CD4-positive, CD25-positive, alpha-beta regulatory T cell (primary cell): ENCODE measurements around the gene SLC9A7. TPM values are rescaled to one million over a fixed set of nuclear protein-coding genes. Genes with fewer than 3 reads are reported as not detected.

Experiments used
- ATAC-seq, 2 donors: fragments of 150-1000 bp; cut with Tn5 transposase; one replicate each; pipeline ENCODE4 v1.10.0; 2021; ENCODE audit warnings: low read depth in 2 of 2, moderate number of reproducible peaks in 2 of 2, moderate library complexity in 1 of 2
- DNase-seq, 3 donors: peaks; one replicate each; pipeline versions ENCODE4 v3.0.0 to v3.0.0-alpha.2; 2012 to 2022; ENCODE audit warnings: mixed read lengths in 1 of 3
- H3K27ac ChIP-seq: one replicate; pipeline ENCODE4 v1.7.0; 2013; ENCODE audit warnings: mild to moderate bottlenecking, low read length; ENCODE audit not compliant: insufficient read depth, poor library complexity, severe bottlenecking
- H3K27me3 ChIP-seq: one replicate; pipeline ENCODE4 v1.7.0; 2013; ENCODE audit warnings: low read length; ENCODE audit not compliant: control insufficient read depth, insufficient read depth
- H3K36me3 ChIP-seq: one replicate; pipeline ENCODE4 v1.7.0; 2013; ENCODE audit warnings: mild to moderate bottlenecking, low read length, moderate library complexity; ENCODE audit not compliant: control insufficient read depth, insufficient read depth
- H3K4me1 ChIP-seq: 2 replicates; pipeline ENCODE4 v1.7.0; 2013; ENCODE audit warnings: mild to moderate bottlenecking, low read length; ENCODE audit not compliant: insufficient read depth, control insufficient read depth, poor library complexity, severe bottlenecking
- H3K4me3 ChIP-seq: one replicate; pipeline ENCODE4 v1.7.0; 2013; ENCODE audit warnings: low read depth, mild to moderate bottlenecking, low read length, moderate library complexity
- H3K9me3 ChIP-seq, 2 experiments: 1 replicate in 1 of 2; 2 replicates in 1 of 2; pipeline ENCODE4 v1.7.0; 2013; ENCODE audit warnings: low read length in 2 of 2, mild to moderate bottlenecking in 1 of 2, moderate library complexity in 1 of 2; ENCODE audit not compliant: control insufficient read depth in 2 of 2
- H3K27ac Mint-ChIP-seq, 3 donors: one replicate each; pipeline ENCODE4 v1.8.0; 2020 to 2022; ENCODE audit warnings: mild to moderate bottlenecking in 3 of 3, mixed read lengths in 3 of 3, moderate library complexity in 2 of 3
- H3K27me3 Mint-ChIP-seq: one replicate; pipeline ENCODE4 v1.8.0; 2022; ENCODE audit warnings: mild to moderate bottlenecking, mixed read lengths
- H3K36me3 Mint-ChIP-seq: one replicate; pipeline ENCODE4 v1.8.0; 2020; ENCODE audit warnings: mixed read lengths
- H3K4me1 Mint-ChIP-seq, 4 donors: one replicate each; pipeline ENCODE4 v1.8.0; 2020 to 2022; ENCODE audit warnings: mixed read lengths in 4 of 4, mild to moderate bottlenecking in 1 of 4
- H3K4me3 Mint-ChIP-seq, 4 donors: one replicate each; pipeline ENCODE4 v1.8.0; 2020 to 2022; ENCODE audit warnings: mild to moderate bottlenecking in 4 of 4, mixed read lengths in 4 of 4, moderate library complexity in 3 of 4
- H3K9me3 Mint-ChIP-seq, 7 donors: one replicate each; pipeline ENCODE4 v1.8.0; 2020 to 2022; ENCODE audit warnings: mixed read lengths in 7 of 7, mild to moderate bottlenecking in 3 of 7, moderate library complexity in 2 of 7
- polyA plus RNA-seq, 4 donors: library from polyadenylated mRNA; unstranded; fragments of 300-500 nt; fragmentation: Illumina TruSeq; gene quantifications; one replicate each; pipeline ENCODE4 v1.2.3, GENCODE V29; 2021
- total RNA-seq: library from RNA; stranded (reverse); gene quantifications from one replicate; pipeline ENCODE4 v1.2.3, GENCODE V29; 2022

The SLC9A7 gene
- total and polyA plus RNA-seq, 5 donors from 2014 or later: 3.6 to 6.4 (median 4.2) TPM

DNA sequence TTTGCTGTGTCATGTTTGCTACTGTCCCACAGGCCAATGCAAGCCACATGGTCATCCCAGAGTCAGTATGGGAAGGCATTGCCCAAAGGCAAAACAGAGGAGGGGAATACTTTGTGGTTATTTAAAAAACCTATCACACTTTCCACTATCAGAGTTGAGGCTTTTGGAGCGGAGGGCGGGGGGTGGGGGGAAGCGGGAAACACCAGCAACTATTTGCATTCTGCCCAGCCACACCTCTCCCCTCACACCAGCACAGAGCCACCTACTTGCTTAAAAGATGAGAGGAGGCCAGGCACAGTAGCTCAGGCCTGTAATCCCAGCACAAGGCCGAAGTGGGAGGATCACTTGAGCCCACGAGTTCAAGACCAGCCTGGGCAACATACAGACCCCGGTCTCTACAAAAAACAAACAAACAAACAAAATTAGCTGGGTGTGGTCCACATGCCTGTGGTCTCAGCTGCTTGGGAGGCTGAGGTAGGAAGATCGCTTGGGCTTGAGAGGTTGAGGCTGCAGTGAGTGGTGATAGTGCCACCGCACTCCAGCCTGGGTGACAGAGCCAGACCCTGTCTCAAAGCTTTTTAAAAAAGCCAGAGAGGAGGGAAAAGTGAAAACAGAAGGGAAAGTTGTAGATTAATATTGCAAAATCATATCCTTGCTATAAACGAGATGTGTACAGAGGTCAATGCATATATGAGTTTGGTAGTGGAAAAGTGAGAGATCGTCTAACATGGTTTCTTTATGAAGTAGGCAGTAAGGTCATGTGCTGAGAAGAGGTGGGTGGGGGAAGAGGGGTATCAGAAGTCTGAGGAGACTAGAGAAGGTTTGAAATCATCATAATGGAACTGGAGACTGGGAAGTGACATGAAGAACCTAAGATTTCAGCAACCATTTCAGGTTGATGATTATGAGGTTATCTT, 187.2 kb downstream of the SLC9A7 start:
- ATAC-seq (no peak), DNase-seq (no peak)
- H3K9me3 ChIP-seq: no peaks in the 10 kb centered on the region
- no peaks in the 10 kb centered on the region for H3K36me3 Mint-ChIP-seq
- peaks cover 0 to 28% (median 14%) of the 10 kb centered on the region in 4 donors for H3K4me1 Mint-ChIP-seq
- peak overlapping the region; percentile 57 to 95 (median 87) for H3K27ac Mint-ChIP-seq
- H3K9me3 Mint-ChIP-seq: no peaks in the 10 kb centered on the region
- H3K4me1 ChIP-seq: peaks cover 28% of the 10 kb centered on the region
- no peaks in the 10 kb centered on the region for H3K27me3 Mint-ChIP-seq
- H3K4me3 ChIP-seq: peak overlapping the region; percentile 77
- peak overlapping the region; percentile 21 to 89 (median 82) for H3K4me3 Mint-ChIP-seq
- H3K27me3 ChIP-seq: no peaks in the 10 kb centered on the region
- H3K27ac ChIP-seq: peak overlapping the region; percentile 86
- H3K36me3 ChIP-seq: no peaks in the 10 kb centered on the region

DNA sequence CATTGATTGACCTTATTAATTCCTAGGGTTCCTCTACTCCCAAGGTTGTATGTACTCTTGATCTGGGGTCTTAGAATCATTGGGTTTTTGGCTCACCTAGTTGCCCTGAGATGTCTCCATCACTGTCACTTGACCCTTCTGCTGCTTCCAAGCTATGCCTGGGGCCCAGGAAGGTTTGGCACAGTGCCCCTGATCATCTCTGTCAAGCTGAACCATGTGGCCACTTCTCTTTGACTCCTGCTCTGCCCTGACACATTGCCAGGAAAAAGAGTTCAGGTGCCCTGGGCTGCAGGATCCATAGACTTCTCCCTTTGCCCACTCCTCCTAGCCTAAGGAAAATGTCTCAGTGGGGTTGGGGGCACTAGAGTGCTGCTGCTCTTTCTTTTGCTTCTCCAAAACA, 189.3 kb downstream of the SLC9A7 start:
- H3K9me3 Mint-ChIP-seq: no peaks in the 10 kb centered on the region
- no peaks in the 10 kb centered on the region for H3K27me3 Mint-ChIP-seq

DNA sequence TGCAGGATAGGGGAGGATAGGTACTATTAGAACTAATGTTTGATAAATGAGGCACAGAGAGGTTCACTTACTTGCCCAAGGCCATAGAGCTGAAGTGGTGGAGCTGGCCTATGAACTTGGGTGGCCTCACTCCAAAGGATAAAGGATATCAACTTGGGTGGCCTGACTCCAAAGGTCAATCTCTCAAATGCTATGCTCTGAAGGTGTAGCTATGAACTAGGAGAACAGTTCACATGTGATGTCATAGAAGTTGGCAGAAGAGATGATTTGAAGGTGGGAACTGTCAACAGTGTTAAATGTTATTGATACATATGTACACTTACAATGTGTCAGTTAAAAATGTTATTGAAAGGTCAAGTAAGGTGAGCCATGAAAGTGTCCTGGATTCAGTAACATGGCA, 191.5 kb downstream of the SLC9A7 start:
- no peak overlapping the region for H3K4me3 Mint-ChIP-seq
- peak overlapping the region in 1 of 3 donors; percentile 71 for H3K27ac Mint-ChIP-seq
- ATAC-seq: no peak
- DNase-seq: no peak
- no peak overlapping the region for H3K4me3 ChIP-seq
- H3K9me3 ChIP-seq: no peaks in the 10 kb centered on the region
- peaks cover 4 to 11% (median 8%) of the 10 kb centered on the region in 4 donors for H3K4me1 Mint-ChIP-seq
- H3K36me3 Mint-ChIP-seq: no peaks in the 10 kb centered on the region
- no peaks in the 10 kb centered on the region for H3K36me3 ChIP-seq
- H3K4me1 ChIP-seq: peaks cover 11% of the 10 kb centered on the region
- no peak overlapping the region for H3K27ac ChIP-seq
- no peaks in the 10 kb centered on the region for H3K9me3 Mint-ChIP-seq
- no peaks in the 10 kb centered on the region for H3K27me3 Mint-ChIP-seq
- no peaks in the 10 kb centered on the region for H3K27me3 ChIP-seq

More for the DNA sequence above, 189.3 kb downstream of the SLC9A7 start:
- Histone ChIP-seq H3K4me1 (peaks cover 22% of the 10 kb centered on the region), H3K27me3 (no peaks in the 10 kb centered on the region), H3K27ac (no peak overlapping the region), H3K4me3 (no peak overlapping the region), H3K9me3 (no peaks in the 10 kb centered on the region), H3K36me3 (no peaks in the 10 kb centered on the region)
- Mint-ChIP-seq H3K27ac (no peak overlapping the region), H3K36me3 (no peaks in the 10 kb centered on the region), H3K4me3 (no peak overlapping the region), H3K4me1 (peaks cover 0 to 16% (median 12%) of the 10 kb centered on the region in 4 donors)
- ATAC-seq: no peak
- DNase-seq: no peak

DNA sequence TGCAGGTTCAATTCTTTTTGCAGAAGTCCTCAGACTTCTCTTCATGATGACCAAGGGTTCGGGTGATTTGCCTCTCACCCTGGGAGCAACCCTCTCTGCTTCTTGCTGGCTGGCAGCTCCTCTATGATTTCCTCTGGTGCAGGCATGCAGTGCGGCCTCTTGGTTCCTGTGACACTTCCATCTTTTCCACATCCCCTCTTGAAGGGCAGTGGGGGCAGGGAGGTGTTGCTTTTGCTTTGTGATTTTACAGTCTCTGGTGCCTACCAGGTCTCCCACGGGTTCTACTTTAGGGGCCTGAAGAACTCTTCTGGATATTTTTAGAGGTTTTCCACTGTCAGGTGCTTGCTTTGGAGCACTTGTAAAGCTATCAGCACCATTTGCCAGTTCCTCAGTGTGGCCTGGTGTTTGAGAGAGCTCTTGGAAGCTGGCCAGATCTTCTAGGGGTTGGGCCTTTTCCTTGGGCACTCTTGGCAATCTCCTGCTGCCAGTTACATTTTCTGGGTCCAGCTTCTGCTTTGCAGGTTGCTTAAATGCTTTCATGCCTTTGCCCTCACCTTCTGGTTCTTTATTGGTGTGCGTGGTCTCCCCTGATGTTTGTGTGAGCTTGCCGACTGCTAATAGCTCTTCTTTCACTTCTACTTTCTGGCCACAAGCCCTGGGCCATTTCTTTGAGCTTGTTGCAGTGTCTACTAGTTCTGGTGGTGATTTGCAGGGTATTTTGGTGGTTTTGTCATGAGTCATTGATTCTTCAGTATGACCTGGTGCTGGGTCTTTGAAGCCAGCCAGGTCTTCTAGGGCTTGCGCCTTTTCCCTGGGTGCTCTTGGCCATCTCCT, 196.9 kb downstream of the SLC9A7 start:
- Mint-ChIP-seq H3K4me1 (peaks cover 0 to 9% (median 5%) of the 10 kb centered on the region in 4 donors), H3K27ac (peak overlapping the region in 2 of 3 donors; percentile 42 to 76), H3K27me3 (no peaks in the 10 kb centered on the region), H3K9me3 (no peaks in the 10 kb centered on the region), H3K36me3 (no peaks in the 10 kb centered on the region), H3K4me3 (no peak overlapping the region)
- Histone ChIP-seq H3K27ac (no peak overlapping the region), H3K9me3 (no peaks in the 10 kb centered on the region), H3K4me3 (no peak overlapping the region), H3K27me3 (no peaks in the 10 kb centered on the region), H3K4me1 (no peaks in the 10 kb centered on the region), H3K36me3 (no peaks in the 10 kb centered on the region)
- peak; percentile 47 to 48 for ATAC-seq
- peak in 1 of 3 donors; percentile 45 for DNase-seq

DNA sequence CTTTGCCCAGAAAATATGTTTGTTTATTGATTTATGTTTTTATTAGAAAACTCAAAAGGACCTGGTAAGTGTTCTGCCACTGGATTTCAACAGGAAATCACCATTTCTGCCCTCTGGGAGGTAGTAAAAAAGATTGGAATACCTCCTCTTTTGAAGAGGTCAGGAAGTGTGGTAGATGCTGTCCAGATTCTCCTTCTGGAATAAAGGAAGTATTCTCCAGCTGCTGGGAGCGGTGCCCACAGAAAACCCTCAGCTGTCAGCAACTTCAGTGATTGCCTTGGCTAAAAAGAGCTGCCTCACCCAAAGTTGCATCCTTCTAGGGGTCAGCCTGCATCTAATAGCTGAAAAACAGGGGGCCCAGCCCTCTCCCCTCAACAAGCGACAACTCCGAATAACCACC, 199.9 kb downstream of the SLC9A7 start:
- Histone ChIP-seq H3K9me3 (no peaks in the 10 kb centered on the region), H3K4me1 (no peaks in the 10 kb centered on the region), H3K27ac (no peak overlapping the region), H3K4me3 (no peak overlapping the region), H3K36me3 (no peaks in the 10 kb centered on the region), H3K27me3 (no peaks in the 10 kb centered on the region)
- peaks cover 4 to 9% (median 5%) of the 10 kb centered on the region in 4 donors for H3K4me1 Mint-ChIP-seq
- no peaks in the 10 kb centered on the region for H3K36me3 Mint-ChIP-seq
- H3K27ac Mint-ChIP-seq: no peak overlapping the region
- no peaks in the 10 kb centered on the region for H3K27me3 Mint-ChIP-seq
- no peaks in the 10 kb centered on the region for H3K9me3 Mint-ChIP-seq
- ATAC-seq (no peak), DNase-seq (no peak)
- H3K4me3 Mint-ChIP-seq: no peak overlapping the region

DNA sequence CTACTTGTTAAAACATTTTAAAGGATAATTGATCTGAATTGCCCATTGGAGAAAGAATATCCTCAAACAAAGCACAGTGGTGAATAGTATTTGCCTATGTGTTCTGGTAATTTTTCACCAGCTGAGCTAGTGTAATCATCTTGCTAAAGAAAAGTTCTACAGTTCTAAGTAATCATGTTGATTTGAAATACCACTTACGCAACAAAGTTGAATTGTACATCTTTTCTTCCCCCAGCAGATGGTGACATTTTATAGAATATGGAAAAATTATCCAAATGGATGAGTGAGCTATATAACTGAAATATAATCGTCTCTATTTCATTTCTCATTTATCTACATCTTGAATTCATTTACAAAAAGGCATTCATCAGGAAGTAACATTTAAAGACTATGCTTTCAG, 204.0 kb downstream of the SLC9A7 start:
- Mint-ChIP-seq H3K4me3 (no peak overlapping the region), H3K9me3 (no peaks in the 10 kb centered on the region), H3K27me3 (no peaks in the 10 kb centered on the region), H3K27ac (no peak overlapping the region), H3K36me3 (no peaks in the 10 kb centered on the region), H3K4me1 (peaks cover 0 to 5% (median under 1%) of the 10 kb centered on the region in 4 donors)
- peak in 2 of 3 donors; percentile 26 to 33 for DNase-seq
- ATAC-seq: no peak
- Histone ChIP-seq H3K4me1 (no peaks in the 10 kb centered on the region), H3K9me3 (no peaks in the 10 kb centered on the region), H3K27me3 (no peaks in the 10 kb centered on the region), H3K4me3 (no peak overlapping the region), H3K27ac (no peak overlapping the region), H3K36me3 (no peaks in the 10 kb centered on the region)

DNA sequence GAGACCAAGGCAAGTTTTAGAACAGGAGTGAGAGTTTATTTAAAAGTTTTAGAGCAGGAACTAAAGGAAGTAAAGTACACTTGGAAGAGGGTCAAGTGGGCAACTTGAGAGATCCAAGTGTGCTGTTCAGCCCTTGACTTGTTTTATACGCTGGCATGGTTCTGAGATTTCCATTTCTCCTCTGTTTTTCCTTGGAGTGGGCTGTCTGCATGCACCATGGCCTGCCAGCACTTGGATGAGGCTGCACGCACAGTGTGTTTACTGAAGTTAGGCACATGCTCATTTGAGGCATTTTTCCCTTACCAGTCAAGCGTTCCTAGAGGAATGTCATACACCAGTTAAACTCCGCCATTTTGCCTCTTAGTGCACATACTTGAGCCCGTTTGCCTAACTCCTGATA, 205.0 kb downstream of the SLC9A7 start:
- Histone ChIP-seq H3K27me3 (no peaks in the 10 kb centered on the region), H3K36me3 (no peaks in the 10 kb centered on the region), H3K9me3 (no peaks in the 10 kb centered on the region), H3K4me1 (no peaks in the 10 kb centered on the region), H3K27ac (no peak overlapping the region), H3K4me3 (no peak overlapping the region)
- Mint-ChIP-seq H3K27me3 (no peaks in the 10 kb centered on the region), H3K4me1 (peaks cover 2 to 6% (median 4%) of the 10 kb centered on the region in 4 donors), H3K36me3 (no peaks in the 10 kb centered on the region), H3K27ac (no peak overlapping the region), H3K9me3 (peaks cover 0 to under 1% (median 0%) of the 10 kb centered on the region in 7 donors), H3K4me3 (no peak overlapping the region)
- no peak for ATAC-seq
- no peak for DNase-seq
